CD4-positive, CD25-positive, alpha-beta regulatory T cell (primary cell): ENCODE data around the gene ASB4. TPM values are rescaled to one million over a fixed set of nuclear protein-coding genes. Genes with fewer than 3 reads are reported as not detected.
"Not testable (repeated sequence)": the region's sequence is repeated elsewhere in the genome, so short reads cannot be mapped to it uniquely, and the experiment has no call there.

ENCODE experiments used
- ATAC-seq, 2 donors: fragments of 150-1000 bp; cut with Tn5 transposase; one replicate each; pipeline ENCODE4 v1.10.0; 2021; ENCODE audit warnings: low read depth in 2 of 2, moderate number of reproducible peaks in 2 of 2, moderate library complexity in 1 of 2
- DNase-seq, 3 donors: peaks; one replicate each; pipeline versions ENCODE4 v3.0.0 to v3.0.0-alpha.2; 2012 to 2022; ENCODE audit warnings: mixed read lengths in 1 of 3
- H3K27ac ChIP-seq: one replicate; pipeline ENCODE4 v1.7.0; 2013; ENCODE audit warnings: mild to moderate bottlenecking, low read length; ENCODE audit not compliant: insufficient read depth, poor library complexity, severe bottlenecking
- H3K27me3 ChIP-seq: one replicate; pipeline ENCODE4 v1.7.0; 2013; ENCODE audit warnings: low read length; ENCODE audit not compliant: control insufficient read depth, insufficient read depth
- H3K36me3 ChIP-seq: one replicate; pipeline ENCODE4 v1.7.0; 2013; ENCODE audit warnings: mild to moderate bottlenecking, low read length, moderate library complexity; ENCODE audit not compliant: control insufficient read depth, insufficient read depth
- H3K4me1 ChIP-seq: 2 replicates; pipeline ENCODE4 v1.7.0; 2013; ENCODE audit warnings: mild to moderate bottlenecking, low read length; ENCODE audit not compliant: insufficient read depth, control insufficient read depth, poor library complexity, severe bottlenecking
- H3K4me3 ChIP-seq: one replicate; pipeline ENCODE4 v1.7.0; 2013; ENCODE audit warnings: low read depth, mild to moderate bottlenecking, low read length, moderate library complexity
- H3K9me3 ChIP-seq, 2 experiments: 1 replicate in 1 of 2; 2 replicates in 1 of 2; pipeline ENCODE4 v1.7.0; 2013; ENCODE audit warnings: low read length in 2 of 2, mild to moderate bottlenecking in 1 of 2, moderate library complexity in 1 of 2; ENCODE audit not compliant: control insufficient read depth in 2 of 2
- H3K27ac Mint-ChIP-seq, 3 donors: one replicate each; pipeline ENCODE4 v1.8.0; 2020 to 2022; ENCODE audit warnings: mild to moderate bottlenecking in 3 of 3, mixed read lengths in 3 of 3, moderate library complexity in 2 of 3
- H3K27me3 Mint-ChIP-seq: one replicate; pipeline ENCODE4 v1.8.0; 2022; ENCODE audit warnings: mild to moderate bottlenecking, mixed read lengths
- H3K36me3 Mint-ChIP-seq: one replicate; pipeline ENCODE4 v1.8.0; 2020; ENCODE audit warnings: mixed read lengths
- H3K4me1 Mint-ChIP-seq, 4 donors: one replicate each; pipeline ENCODE4 v1.8.0; 2020 to 2022; ENCODE audit warnings: mixed read lengths in 4 of 4, mild to moderate bottlenecking in 1 of 4
- H3K4me3 Mint-ChIP-seq, 4 donors: one replicate each; pipeline ENCODE4 v1.8.0; 2020 to 2022; ENCODE audit warnings: mild to moderate bottlenecking in 4 of 4, mixed read lengths in 4 of 4, moderate library complexity in 3 of 4
- H3K9me3 Mint-ChIP-seq, 7 donors: one replicate each; pipeline ENCODE4 v1.8.0; 2020 to 2022; ENCODE audit warnings: mixed read lengths in 7 of 7, mild to moderate bottlenecking in 3 of 7, moderate library complexity in 2 of 7
- polyA plus RNA-seq, 4 donors: library from polyadenylated mRNA; unstranded; fragments of 300-500 nt; fragmentation: Illumina TruSeq; gene quantifications; one replicate each; pipeline ENCODE4 v1.2.3, GENCODE V29; 2021
- total RNA-seq: library from RNA; stranded (reverse); gene quantifications from one replicate; pipeline ENCODE4 v1.2.3, GENCODE V29; 2022

The ASB4 gene
- total and polyA plus RNA-seq, 5 donors from 2014 or later: not detected

DNA sequence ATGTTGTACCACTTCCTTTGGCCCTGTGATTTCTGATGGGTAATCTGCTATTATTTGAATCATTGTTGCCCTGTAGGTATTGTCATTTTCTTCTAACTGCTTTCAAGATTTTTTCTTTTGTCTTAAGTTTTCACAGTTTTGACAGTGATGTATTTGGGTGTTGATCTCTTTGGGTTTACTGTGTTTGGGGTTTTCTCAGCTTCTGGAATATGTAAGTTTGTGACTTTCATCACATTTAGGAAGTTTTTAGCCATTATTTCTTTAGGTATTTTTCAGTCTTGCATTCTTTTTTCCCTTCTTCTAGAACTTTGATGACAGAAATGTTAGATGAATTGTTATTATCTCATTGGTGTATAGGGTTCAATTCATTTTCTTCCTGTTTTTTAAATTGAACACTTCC, 27.8 kb upstream of the ASB4 start:
- Mint-ChIP-seq H3K27me3 (peaks cover 12% of the 10 kb centered on the region), H3K4me3 (no peak overlapping the region), H3K27ac (no peak overlapping the region), H3K36me3 (no peaks in the 10 kb centered on the region), H3K9me3 (peaks cover 0 to 20% (median 3%) of the 10 kb centered on the region in 7 donors), H3K4me1 (no peaks in the 10 kb centered on the region)
- no peak for ATAC-seq
- no peaks in the 10 kb centered on the region for H3K4me1 ChIP-seq
- no peak overlapping the region for H3K27ac ChIP-seq
- H3K9me3 ChIP-seq: peaks cover 0 to 1% of the 10 kb centered on the region in 2 experiments
- peaks cover 2% of the 10 kb centered on the region for H3K27me3 ChIP-seq
- no peaks in the 10 kb centered on the region for H3K36me3 ChIP-seq
- no peak overlapping the region for H3K4me3 ChIP-seq
- no peak for DNase-seq

DNA sequence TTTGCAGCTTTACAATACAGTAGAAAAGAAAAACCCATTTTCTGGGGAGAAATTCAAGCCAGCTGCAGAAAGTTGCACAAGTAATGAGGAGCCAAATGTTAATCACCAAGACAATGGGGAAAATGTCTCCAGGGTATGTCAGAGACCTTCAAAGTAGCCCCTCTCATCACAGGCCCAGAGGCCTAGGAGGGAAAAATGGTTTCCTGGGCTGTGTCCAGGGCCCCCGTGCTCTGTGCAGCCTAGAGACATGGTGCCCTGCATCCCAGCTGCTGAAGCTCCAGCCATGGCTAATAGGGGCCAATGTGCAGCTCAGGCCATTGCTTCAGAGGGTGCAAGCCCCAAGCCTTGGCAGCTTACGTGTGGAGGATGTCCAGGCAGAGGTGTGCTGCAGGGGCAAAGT, 25.1 kb upstream of the ASB4 start:
- not testable (repeated sequence) for ATAC-seq, DNase-seq, H3K4me1 ChIP-seq, H3K36me3 Mint-ChIP-seq, H3K4me1 Mint-ChIP-seq, H3K27me3 ChIP-seq, H3K27ac Mint-ChIP-seq, H3K36me3 ChIP-seq, H3K27ac ChIP-seq, H3K4me3 Mint-ChIP-seq, H3K9me3 ChIP-seq, H3K4me3 ChIP-seq
- Mint-ChIP-seq H3K27me3 (peaks cover 14% of the 10 kb centered on the region), H3K9me3 (peaks cover 0 to 20% (median 3%) of the 10 kb centered on the region in 7 donors)

DNA sequence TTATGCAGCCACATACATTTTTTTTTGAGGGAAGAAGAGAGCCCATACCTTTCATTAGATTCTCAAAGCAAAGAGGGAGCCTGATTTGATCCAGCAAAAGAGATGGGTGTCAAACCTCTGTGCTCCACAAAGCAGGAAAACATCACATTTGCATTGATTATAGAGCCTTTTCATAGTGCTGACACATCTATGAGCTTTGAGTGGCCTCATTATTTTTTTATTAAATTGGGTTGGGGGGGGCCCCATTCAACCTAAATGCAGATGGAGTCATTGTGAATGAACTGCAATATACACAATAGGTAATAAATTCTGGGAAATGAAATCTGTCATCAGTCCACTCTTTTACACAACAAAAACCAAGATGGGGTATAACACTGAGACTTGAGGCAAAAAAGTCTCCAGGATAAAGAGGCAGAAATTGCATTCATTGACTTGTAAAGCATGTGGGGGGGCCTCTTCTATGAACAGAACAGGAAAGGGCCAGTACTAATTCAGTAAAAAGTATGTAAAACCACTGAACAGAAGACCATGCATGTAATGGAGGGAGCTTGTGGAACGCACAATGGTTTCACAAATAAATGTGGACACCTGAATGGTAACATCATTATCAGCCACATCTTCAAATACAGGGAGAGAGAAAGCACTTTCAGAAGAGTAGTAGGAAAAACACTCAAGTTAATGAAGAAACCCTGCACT, 17.7 kb upstream of the ASB4 start:
- Mint-ChIP-seq H3K27ac (no peak overlapping the region), H3K9me3 (no peaks in the 10 kb centered on the region), H3K27me3 (peaks cover 14% of the 10 kb centered on the region), H3K36me3 (no peaks in the 10 kb centered on the region), H3K4me1 (peaks cover 0 to 10% (median 0%) of the 10 kb centered on the region in 4 donors), H3K4me3 (no peak overlapping the region)
- H3K27ac ChIP-seq: no peak overlapping the region
- no peak overlapping the region for H3K4me3 ChIP-seq
- no peaks in the 10 kb centered on the region for H3K36me3 ChIP-seq
- H3K4me1 ChIP-seq: no peaks in the 10 kb centered on the region
- no peaks in the 10 kb centered on the region for H3K9me3 ChIP-seq
- H3K27me3 ChIP-seq: no peaks in the 10 kb centered on the region
- no peak for ATAC-seq
- no peak for DNase-seq

DNA sequence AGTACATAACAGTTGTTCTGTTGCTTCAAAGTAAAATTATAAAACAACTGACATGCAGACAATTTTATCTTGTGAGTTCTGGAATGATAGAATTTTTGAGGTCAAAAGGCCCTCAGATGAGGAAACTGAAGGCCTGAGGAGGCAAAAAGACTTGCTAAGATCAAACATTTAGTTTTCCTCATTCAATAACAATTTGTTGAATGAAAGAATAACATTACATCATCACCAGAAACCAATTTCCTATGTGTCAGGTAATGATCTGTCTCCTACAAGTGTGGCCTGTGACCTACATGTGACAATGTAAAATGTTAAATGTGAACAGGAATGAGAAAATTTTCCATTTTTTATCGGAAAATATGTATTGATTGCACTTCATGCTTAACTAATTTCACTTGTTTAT, 16.6 kb upstream of the ASB4 start:
- Mint-ChIP-seq H3K4me3 (no peak overlapping the region), H3K27me3 (peaks cover 11% of the 10 kb centered on the region), H3K36me3 (no peaks in the 10 kb centered on the region), H3K9me3 (no peaks in the 10 kb centered on the region), H3K27ac (no peak overlapping the region), H3K4me1 (peaks cover 0 to 10% (median 0%) of the 10 kb centered on the region in 4 donors)
- H3K36me3 ChIP-seq: no peaks in the 10 kb centered on the region
- ATAC-seq (no peak), DNase-seq (no peak)
- H3K27ac ChIP-seq: no peak overlapping the region
- no peaks in the 10 kb centered on the region for H3K4me1 ChIP-seq
- no peak overlapping the region for H3K4me3 ChIP-seq
- H3K27me3 ChIP-seq: no peaks in the 10 kb centered on the region
- H3K9me3 ChIP-seq: no peaks in the 10 kb centered on the region

DNA sequence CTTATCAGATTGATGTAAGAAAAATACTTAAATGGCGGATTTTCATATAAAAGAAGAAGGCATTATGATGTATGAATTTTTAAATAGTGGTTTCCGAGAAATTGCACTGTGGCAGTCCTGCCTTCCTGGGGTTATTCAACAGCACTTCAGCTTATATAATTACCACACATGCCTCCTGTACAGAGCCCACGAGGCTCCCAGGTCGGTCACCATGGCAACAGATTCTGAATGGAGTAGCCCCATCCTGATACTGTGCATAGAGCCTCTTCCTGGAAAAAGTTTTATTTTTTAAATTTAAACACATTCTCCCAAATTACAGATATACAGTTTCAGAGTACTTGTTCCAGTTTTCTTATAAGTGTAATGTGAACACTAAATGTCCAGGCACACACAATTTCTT, 15.9 kb upstream of the ASB4 start:
- Histone ChIP-seq H3K27me3 (no peaks in the 10 kb centered on the region), H3K36me3 (no peaks in the 10 kb centered on the region), H3K4me3 (no peak overlapping the region), H3K4me1 (no peaks in the 10 kb centered on the region), H3K9me3 (no peaks in the 10 kb centered on the region), H3K27ac (no peak overlapping the region)
- no peaks in the 10 kb centered on the region for H3K36me3 Mint-ChIP-seq
- H3K27me3 Mint-ChIP-seq: peaks cover 11% of the 10 kb centered on the region
- H3K27ac Mint-ChIP-seq: no peak overlapping the region
- no peak for ATAC-seq
- H3K9me3 Mint-ChIP-seq: no peaks in the 10 kb centered on the region
- DNase-seq: no peak
- H3K4me3 Mint-ChIP-seq: no peak overlapping the region
- H3K4me1 Mint-ChIP-seq: peaks cover 0 to 10% (median 0%) of the 10 kb centered on the region in 4 donors

DNA sequence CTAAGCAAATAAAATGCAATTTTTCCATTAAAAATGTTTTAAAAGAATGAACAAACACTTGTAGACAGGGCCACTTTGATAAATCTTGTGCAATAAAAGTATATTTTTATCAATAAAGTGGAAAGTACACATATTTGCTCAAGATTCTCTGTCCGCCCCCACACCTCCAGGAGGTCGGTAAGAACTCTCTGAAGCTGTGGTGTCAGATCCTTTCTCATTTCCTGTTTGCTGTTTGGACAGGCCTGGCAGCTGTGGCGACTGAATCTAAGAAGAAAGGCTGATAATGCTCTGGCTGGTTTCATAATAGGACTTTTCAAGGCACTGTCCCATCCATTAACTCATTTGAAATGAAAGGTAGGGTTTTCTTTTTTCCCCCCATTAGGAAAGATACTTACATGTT, 15.3 kb upstream of the ASB4 start:
- peaks cover 0 to 10% (median 0%) of the 10 kb centered on the region in 4 donors for H3K4me1 Mint-ChIP-seq
- H3K4me3 Mint-ChIP-seq: no peak overlapping the region
- Histone ChIP-seq H3K36me3 (no peaks in the 10 kb centered on the region), H3K4me1 (no peaks in the 10 kb centered on the region), H3K27ac (no peak overlapping the region), H3K27me3 (no peaks in the 10 kb centered on the region), H3K4me3 (no peak overlapping the region), H3K9me3 (no peaks in the 10 kb centered on the region)
- no peak overlapping the region for H3K27ac Mint-ChIP-seq
- peaks cover 11% of the 10 kb centered on the region for H3K27me3 Mint-ChIP-seq
- no peaks in the 10 kb centered on the region for H3K9me3 Mint-ChIP-seq
- no peaks in the 10 kb centered on the region for H3K36me3 Mint-ChIP-seq
- DNase-seq (peak in 1 of 3 donors; percentile 17), ATAC-seq (no peak)

DNA sequence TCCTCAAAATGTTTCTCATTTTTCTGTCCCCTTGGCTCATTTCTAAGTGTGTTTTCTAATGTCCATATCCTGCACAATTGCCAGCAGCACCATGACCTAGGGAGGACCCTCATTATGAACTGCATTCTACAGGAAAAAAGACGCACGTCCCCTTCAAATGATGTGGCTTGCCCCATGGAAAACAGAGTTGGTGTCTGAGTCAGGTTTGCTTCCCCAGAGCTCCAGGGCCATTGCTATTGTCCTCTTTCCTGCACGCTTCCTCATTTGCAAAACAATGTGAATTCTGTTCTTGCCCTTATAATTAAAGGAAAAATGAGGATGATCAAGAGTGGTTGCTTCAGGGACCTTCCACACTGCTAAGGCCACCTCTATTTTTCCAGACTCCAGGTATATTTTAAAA, 14.7 kb upstream of the ASB4 start:
- H3K27ac Mint-ChIP-seq: no peak overlapping the region

DNA sequence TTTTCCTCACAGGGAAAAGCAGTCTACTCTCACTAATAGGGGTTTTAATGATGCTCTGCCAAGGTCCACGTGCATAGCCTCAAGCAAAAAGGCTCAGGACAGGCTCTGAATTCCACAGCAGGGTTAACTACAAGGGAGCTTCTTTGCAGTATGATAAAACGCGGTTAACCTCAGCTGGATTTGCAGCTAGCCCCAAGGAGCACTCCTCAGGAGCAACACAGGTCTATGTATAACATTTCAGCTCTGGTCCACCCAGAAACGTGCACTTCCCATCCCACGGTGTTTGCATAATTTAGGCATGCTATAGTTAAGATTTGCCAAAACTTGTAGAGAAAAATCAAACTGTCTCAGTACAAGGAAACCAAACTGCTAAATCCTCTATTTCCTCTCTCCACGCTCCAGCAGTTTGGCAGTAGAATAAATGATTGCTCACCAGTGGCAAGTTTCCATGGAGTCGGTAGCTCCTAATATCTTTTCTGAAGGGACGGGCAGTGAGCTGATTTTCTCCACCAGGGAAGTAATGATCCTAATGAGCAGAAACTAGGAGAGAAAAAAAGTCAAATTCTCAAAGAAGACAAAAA, 13.1 kb upstream of the ASB4 start:
- no peaks in the 10 kb centered on the region for H3K36me3 ChIP-seq
- H3K4me3 ChIP-seq: no peak overlapping the region
- no peak overlapping the region for H3K27ac ChIP-seq
- DNase-seq: no peak
- no peaks in the 10 kb centered on the region for H3K9me3 ChIP-seq
- Mint-ChIP-seq H3K4me3 (no peak overlapping the region), H3K36me3 (no peaks in the 10 kb centered on the region), H3K4me1 (peaks cover 0 to 10% (median 3%) of the 10 kb centered on the region in 4 donors), H3K27ac (no peak overlapping the region), H3K27me3 (peaks cover 7% of the 10 kb centered on the region), H3K9me3 (no peaks in the 10 kb centered on the region)
- H3K27me3 ChIP-seq: no peaks in the 10 kb centered on the region
- no peaks in the 10 kb centered on the region for H3K4me1 ChIP-seq
- ATAC-seq: no peak

More for the DNA sequence above, 14.7 kb upstream of the ASB4 start:
- Mint-ChIP-seq H3K4me3 (no peak overlapping the region), H3K4me1 (peaks cover 0 to 10% (median 0%) of the 10 kb centered on the region in 4 donors), H3K27me3 (peaks cover 11% of the 10 kb centered on the region), H3K9me3 (no peaks in the 10 kb centered on the region), H3K36me3 (no peaks in the 10 kb centered on the region)
- no peaks in the 10 kb centered on the region for H3K9me3 ChIP-seq
- no peaks in the 10 kb centered on the region for H3K36me3 ChIP-seq
- ATAC-seq (no peak), DNase-seq (no peak)
- H3K4me3 ChIP-seq: no peak overlapping the region
- H3K27me3 ChIP-seq: no peaks in the 10 kb centered on the region
- H3K4me1 ChIP-seq: no peaks in the 10 kb centered on the region
- no peak overlapping the region for H3K27ac ChIP-seq
